ENCODE measurements around the gene TNFRSF12A.

TNFRSF12A gene, protein sequence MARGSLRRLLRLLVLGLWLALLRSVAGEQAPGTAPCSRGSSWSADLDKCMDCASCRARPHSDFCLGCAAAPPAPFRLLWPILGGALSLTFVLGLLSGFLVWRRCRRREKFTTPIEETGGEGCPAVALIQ

DNA sequence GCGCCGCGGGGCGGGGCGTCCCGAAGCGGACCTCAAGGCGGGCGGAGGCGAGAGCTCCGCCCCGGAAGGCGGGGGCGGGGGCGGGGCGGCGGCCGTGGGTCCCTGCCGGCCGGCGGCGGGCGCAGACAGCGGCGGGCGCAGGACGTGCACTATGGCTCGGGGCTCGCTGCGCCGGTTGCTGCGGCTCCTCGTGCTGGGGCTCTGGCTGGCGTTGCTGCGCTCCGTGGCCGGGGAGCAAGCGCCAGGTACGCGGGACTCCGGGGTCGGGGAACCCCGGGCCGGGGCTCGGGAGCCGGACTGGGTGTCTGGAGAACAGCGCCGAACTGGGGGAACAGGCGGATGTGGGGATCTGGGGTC is at the start of gene TNFRSF12A:
TNFRSF12A (plus strand) TSS at position 122 of the 357 bp plus-strand sequence; CDS start at position 152, 30 bp downstream.
- peak; percentile 95 for DNase-seq (ENCODE audit: low spot score)

DNA sequence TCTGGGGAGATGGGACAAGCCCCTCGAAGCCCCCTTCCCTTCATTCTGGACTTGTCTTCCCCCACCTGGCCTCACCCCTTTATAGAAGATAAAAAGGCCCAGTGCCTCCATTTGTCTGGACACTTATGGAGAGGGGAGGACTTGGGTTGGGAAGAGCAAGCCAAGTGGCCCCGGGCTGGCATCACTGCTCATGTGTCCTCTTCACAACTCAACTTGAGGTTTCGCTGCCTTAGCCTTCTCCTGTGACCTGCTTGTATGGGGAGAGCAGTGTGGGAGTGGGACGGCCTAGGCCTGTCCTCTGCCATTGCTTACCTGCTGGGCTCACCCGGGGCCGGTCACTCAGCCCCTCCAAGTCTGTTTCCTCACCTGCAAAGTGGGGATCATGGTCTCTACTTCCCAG is 49.6 kb upstream of the TNFRSF12A start:
- no peak for DNase-seq (ENCODE audit: low spot score)

DNA sequence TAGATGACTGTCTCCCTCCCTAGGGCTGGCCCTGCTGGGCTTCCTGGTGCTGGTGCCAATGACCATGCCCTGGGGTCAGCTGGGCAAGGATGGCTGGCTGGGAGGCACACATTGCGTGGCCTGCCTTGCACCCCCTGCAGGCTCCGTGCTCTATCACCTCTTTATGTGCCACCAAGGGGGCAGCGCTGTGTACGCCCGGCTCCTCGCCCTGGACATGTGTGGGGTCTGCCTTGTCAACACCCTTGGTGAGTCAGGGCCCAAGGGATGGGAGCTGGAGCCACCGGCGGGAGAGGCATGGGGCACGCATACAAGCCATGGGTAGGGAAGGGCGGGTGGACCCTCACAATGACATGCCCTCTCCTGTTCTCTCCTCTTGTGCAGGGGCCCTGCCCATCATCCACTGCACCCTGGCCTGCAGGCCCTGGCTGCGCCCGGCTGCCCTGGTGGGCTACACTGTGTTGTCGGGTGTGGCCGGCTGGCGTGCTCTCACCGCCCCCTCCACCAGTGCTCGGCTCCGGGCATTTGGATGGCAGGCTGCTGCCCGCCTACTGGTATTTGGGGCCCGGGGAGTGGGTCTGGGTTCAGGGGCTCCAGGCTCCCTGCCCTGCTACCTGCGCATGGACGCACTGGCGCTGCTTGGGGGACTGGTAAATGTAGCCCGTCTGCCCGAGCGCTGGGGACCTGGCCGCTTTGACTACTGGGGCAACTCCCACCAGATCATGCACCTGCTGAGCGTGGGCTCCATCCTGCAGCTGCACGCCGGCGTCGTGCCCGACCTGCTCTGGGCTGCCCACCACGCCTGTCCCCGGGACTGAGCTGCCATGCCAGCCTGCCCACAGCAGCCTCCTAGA is 48.8 kb upstream of the TNFRSF12A start:
- DNase-seq (ENCODE audit: low spot score), result no peak

DNA sequence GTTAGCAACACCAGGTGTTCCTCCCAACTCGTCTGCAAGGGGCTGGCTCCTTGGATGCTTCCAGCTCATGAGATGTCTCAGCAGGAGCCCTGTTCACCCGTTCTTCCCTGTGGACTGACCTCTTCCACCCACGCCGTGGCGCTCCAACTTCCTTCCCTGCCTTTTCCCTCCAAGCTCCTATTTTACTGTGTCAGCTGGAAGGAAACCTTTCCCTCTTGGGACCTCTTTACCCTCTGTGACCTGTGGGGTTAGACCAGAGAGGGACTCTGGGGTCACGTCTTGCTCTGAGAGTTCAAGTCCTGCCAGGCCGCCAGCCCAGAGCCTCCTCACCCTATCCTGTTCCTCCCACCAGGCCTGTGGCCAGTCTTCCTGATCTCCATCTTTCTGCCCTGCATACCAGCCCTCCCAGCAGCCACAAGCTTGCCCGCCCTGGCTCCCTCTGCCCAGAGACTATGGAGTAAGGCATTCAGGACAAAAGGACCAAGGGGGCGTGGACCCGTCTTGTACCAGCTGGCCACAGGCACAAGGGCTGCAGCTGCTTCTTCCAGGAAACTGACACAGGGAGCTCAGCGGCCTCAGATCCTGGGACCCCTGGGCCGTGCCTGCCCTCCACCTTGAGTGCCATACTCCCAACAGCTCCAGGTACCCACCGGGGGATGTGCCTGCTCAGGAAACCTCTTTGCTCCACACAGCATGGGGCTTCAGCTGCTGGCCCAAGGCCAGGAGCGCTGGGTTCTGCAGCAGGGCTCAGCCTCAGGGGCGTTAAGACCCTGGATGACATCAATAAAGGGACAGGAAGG is 48.0 kb upstream of the TNFRSF12A start:
- no peak for DNase-seq (ENCODE audit: low spot score)

DNA sequence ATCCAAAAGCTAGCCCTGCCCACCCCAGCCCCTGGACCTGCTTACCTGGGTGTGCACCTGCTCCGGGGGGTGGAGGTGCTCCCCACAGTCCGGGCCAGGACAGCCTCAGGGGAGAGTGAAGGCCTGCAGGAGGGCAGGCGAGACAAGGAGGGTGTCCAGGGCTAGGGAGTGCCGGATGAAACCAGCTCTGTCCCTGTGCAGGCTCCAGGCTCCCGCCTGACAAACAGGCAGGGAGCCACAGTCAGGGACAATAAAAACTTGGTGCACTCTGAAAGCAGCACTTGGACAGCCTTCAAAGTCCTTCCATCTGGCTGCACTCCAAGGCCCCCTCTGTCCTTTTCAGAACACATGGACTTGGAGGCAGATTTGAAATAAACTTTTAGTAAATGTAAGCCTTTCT is 47.1 kb upstream of the TNFRSF12A start:
- no peak for DNase-seq (ENCODE audit: low spot score)

DNA sequence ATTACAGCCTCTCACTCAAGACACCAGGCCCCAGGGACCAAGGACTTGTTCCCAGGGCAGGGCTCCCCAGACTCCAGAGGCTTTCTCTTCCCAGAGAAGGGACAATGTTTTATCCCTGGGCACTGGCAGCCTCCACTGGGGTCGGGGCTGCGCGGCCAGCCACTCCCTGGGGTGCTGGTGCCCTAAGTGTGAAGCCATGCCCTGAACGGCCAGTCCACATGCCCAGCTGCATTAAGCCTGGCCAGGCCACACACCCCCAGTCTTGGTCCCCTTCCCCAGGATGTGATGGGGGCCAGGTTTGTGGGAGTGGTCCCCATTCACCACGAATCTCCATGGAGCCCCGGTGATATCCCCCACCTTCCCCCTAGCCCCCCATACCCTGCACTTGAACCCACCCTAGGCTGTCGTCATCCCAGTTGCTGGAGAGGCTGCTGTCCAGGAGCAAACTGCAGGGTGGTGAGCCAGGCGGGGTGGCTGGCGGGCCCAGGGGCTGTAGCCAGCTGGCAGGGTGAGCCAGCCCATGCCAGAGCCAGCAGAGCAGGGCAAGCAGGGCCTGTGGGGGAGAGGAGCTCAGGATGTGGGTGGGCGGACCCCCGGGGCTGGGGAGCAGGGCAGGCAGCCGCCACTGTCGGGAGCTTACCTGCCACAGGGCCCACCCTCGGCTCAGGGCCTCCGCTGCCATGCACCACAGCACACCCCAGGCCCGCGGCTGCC is 46.4 kb upstream of the TNFRSF12A start:
- no peak for DNase-seq (ENCODE audit: low spot score)

DNA sequence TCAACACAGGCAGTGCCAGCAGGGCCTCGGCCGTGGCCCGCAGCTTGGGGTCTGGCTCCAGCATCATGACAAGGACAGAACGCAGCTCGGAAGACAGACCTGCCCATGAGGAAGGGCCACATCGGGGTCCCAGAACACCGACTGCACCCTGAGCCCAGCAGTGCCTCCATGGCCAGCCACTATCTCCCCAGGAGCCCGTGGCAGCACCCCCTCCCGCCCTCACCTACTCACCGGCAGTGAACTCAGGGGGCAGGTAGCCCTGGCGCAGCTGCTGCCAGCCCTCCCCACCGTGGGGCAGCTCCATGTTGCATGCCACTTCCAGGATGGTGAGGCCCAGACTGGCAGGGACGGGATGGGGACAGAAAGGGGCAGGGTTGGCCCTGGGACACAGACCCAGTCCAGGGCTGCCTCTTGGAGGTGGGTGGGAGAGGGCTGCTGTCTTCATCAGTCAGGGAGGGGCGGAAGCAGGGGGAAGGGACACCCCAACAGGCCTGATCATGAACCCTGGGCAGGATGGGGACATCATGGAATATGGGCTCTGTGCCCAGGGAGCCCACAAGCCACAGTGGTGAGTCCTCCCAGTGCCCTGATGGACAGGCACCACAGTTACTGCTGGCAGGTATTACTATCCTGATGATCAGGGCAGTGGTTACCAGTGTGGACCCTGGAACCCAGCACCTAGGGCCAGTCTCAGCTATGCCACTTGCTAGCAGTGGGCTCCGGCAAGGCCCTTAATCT is 45.7 kb upstream of the TNFRSF12A start:
- no peak for DNase-seq (ENCODE audit: low spot score)

DNA sequence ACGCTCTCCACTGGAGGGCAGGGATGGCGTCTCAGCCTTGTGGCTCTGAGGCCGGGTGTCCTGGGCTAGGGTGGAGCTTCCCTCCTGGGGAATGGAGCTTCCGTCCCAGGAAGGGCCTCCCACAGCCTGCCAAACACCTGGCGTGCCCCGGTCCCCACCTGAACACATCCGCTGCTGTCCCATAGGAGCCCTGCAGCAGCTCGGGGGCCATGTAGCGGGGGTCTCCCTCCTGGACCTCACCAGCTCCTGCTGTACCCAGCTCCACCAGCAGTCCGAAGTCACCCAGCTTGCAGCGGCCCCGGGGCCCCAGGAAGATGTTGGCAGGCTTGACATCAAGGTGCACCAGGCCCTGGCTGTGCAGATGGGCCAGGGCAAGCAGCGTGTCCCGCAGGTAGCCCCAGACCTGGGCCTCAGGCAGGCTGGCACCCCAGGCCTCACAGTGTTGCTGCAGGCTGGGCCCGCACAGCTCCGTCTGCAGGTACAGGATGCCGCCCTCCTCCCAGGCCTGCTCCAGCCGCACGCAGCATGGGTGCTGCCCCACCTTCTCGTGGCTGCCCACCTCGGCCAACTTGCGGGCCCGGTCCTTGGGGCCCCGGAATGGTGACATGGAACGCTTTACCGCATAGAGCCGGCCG is 44.9 kb upstream of the TNFRSF12A start:
- DNase-seq (ENCODE audit: low spot score), result no peak

DNA sequence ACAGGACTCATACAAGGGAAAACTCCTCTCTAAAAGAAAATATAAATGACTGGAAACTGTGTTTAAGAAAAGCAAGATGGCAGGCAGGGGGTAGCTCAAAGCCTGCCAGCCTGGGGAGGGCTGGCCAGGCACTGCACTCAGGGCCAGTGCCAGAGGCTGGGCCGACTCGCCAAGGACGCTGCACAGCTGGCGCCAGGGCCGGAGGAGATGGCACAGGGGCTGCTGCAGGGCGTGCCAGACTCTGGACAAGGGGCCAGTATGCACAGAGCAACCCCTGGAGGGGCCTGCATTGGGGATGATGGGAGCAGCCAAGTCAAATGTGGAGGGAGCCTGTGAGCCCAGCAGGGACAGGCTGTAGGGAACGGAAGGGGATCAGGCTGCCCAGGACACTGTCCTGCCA is 44.0 kb upstream of the TNFRSF12A start:
- no peak for DNase-seq (ENCODE audit: low spot score)

DNA sequence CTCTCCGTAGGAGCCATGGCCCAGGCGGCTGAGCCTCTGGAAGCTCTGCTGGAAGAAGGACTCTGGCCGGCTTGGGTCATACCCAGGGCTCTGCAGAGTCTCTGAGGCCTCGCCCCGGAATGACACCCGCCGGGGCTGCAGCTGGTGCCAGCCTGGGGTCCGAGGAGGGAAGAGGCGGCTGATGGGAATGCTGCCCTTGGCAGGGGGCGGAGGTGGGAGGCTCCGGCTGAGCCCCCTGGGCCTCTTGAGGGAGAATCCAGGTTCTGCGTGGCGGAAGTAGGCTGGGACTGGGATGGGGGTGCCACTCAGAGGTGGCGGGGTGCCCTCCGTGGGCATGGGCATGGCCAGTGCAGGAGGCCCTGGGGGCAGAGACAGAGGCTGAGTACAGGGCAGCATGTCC is 43.5 kb upstream of the TNFRSF12A start:
- DNase-seq (ENCODE audit: low spot score), result no peak

DNA sequence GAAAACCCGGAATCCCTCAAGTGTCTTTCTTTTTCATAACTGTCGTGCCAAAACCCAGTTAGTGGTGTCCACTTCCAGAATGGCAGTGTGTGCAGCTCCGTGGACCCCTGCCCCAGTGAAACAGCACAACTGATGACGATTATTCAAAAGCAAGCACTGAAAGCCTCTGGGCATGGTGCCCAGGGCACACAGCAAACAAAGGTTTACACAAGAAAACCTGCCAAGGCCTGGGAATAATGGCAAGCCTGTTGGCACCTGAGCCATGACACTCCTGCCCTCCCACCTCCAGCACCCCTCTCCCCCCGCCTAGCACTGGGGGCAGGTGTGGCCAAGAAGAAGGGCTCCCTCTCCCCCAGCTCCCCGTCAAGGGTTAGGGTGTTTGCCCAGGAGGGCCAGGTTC is 42.7 kb upstream of the TNFRSF12A start:
- no peak for DNase-seq (ENCODE audit: low spot score)

DNA sequence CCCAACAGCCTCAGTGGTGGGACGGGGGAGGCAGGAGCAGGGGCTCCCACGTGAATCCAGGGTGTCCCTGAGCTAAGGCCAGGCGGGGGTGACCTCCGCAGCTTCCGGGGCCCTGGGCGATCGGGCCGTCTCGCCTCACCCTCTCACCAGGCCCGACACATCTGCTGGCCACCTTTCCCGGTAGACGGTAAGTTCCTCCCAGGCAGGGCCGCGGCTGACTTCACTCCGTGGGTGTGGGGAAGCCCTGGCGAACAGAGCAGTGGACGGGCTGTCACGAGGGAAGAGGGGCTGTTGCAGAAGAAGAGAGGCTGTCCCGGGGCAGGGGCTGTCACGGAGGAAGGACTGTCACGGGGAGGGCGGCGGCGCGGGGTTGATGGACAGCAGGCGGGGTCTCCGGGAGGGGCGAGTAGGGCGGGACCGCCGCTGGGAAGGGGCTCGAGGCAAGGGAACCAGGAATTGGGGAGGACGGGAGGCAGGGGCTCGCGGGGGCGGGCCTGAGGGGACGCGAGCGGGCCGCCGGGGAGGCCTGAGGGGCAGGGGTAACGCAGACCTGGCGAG is 40.4 kb upstream of the TNFRSF12A start:
- DNase-seq (ENCODE audit: low spot score), result no peak

DNA sequence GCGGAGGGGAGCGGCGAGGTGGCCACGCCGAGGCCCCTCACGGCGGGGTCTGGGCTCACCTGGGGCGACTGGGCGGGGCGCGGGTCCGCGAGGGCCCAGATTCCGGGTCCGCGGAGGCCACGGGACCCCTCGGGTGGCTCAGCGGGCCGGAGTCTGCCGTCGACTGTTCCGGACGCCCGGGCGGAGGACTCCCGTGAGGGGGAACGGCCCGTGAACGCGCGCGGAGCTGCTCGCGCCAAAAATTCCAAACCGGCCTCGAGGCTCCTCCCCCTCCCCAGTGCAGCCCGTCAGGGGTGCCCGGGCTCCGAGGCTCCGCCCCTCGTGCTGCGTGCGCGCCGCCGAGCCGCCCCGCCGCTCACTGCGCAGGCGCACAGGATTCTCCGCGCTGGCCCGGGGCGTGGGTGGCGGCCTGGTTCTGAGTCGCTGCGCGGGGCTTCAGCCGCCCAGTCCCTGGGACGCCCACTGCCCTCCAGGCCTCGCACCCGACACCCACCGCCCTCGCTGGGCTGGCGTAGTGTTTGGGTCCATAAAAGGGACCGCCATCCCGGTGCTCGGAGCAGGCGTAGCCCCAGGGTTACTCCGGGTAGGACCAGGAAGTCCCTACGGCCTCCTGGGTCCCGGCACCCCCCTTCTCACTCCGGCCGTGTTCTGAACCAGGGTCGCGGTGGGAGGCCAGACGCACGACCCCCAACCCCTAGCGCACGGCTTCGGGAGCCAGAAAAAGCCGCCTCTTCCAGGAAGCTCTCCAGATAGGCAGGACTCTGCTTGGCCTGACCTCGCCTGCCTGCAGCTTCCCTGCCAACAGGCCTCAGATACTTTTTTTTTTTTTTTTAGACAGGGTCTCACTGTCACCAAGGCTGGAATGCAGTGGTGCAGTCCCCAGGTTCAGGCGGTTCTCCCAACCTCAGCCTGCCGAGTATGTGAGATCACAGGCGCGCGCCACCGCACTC is 39.7 kb upstream of the TNFRSF12A start, which contains the start of gene PKMYT1:
PKMYT1 (minus strand) TSS at position 220 of the 950 bp plus-strand sequence. CDS start 789 bp downstream, outside the sequence.
- peak; percentile 100 for DNase-seq (ENCODE audit: low spot score)

DNA sequence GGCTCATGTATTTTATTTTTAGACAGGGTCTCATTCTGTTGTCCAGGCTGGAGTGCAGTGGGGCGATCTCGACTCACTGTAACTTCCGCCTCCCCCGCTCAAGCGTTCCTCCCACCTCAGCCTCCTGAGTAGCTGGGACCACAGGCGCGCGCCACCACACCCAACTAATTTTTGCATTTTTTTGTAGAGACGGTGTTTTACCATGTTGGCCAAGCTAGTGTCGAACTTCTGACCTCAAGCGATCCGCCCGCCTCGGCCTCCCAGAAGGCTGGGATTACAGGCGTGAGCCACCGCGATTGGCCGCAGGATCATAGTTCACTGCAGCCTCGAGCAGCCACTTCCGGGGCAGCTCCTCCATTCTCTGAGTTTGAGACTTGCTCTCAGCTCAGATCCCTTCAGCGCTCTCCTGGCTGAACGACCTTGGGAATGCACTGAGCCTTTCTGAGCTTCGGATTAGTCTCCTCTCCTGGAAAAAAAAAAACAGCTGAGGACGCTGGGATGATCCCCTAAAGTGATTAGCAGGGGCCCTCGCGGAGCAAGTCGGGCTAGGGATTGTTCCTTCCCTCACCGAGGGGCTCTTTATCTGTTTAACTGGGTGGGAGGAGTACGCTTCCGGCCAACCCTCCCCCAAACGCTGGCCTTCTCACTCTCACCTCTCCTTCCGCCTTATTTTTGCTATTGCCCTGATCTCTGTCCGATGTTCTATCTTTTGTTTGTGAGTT is 38.8 kb upstream of the TNFRSF12A start:
- no peak for DNase-seq (ENCODE audit: low spot score)

DNA sequence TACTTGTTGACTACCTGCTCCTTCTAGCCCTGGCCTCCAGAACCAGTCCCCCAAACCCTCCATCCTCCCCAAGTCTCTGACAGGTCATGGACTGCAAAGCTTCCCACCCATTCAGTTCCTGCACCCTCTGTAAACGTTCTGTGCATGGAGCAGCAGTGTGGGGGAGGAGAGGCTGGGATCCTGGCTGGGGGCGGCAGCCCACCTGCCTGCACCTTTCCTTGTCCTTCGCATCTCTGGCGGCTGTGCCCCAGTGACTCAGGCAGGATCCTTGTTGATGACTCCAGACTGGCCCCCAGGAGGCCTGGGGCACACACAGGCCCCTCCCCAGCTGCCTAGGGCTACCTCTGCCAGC is 38.3 kb upstream of the TNFRSF12A start:
- DNase-seq (ENCODE audit: low spot score), result no peak

DNA sequence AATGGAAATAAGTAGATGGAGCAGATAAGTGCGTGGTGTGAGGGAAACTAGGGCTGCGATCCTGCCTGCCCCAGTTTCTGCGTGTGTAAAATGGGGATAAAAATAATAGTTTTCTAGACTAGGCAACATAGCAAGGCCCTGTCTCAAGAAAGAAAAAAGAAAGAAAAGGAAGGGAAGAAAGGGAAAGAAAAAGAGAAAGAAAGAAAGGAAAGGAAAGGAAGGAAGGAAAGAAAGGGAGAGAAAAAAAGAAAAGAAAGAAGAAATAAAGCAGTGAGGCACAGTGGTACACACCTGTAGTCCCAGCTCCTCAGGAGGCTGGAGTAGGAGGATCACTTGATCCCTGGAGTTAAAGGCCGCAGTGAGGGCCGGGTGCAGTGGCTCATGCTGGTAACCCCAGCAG is 37.8 kb upstream of the TNFRSF12A start:
- no peak for DNase-seq (ENCODE audit: low spot score)

DNA sequence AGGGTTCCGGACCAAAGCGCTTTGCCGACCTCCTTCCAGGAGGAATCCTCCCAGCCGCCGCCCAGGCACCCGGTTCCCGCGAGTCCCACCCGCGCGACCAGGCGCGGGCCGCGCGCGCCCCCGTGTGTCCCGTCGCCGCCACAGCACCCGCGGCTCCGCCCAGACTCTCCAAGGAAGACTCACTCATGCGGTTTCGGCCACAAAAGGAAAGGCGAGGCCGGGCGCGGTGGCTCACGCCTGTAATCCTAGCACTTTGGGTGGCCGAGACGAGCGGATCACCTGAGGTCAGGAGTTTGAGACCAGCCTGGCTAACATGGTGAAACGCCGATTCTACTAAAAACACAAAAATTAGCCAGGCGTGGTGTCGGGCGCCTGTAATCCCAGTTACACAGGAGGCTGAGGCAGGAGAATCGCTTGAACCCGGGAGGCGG is 36.4 kb upstream of the TNFRSF12A start:
- peak; percentile 96 for DNase-seq (ENCODE audit: low spot score)

DNA sequence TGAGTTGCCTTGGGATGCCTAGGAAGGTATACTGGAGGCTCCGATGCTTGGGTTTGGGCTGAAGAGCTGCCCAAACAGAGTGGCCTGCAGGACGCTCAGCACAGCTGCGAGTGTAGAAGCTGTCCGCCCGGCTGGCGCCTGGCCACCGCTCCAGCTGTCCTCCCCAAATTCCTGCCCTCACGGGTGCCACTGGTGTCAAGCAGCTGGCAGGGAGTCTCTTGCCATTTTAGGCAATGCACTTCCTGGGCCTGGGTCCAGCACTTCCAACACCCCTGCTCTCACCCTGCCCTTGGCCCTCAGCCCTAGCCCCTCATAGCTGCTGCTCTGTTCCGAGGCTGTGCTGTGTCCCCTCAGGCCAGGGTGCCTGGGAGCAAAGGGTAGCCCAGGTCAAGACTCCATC is 34.7 kb upstream of the TNFRSF12A start:
- no peak for DNase-seq (ENCODE audit: low spot score)

DNA sequence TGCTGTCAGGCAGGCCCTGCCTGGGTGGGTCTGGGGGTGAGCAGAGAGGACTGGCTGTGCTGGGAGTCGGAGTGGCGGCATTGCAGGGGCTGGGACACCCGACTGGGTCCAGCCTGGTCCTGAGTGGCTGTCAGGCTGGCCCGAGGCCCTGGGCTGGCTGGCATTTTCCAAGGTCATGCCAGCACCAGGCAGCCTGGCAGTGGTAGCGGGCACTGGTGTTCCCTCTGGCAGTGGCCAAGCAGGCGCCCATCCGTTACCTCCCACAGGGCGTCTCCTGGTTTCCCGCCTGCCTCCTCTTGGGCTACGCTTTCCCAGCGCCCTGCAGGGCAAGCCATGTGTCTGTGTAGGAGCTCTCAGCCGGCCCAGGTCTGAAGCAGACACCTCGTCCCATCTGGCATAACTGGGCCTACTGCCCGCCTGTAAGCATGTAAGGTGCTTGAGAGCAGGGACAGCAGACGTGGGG is 34.2 kb upstream of the TNFRSF12A start:
- DNase-seq (ENCODE audit: low spot score), result no peak

All from AG08396 (cell line).